K562 (cell line): ENCODE data around the gene TAF8. TPM values are rescaled to one million over a fixed set of nuclear protein-coding genes. Genes with fewer than 3 reads are reported as not detected.
A peak's percentile ranks its signal among the peaks of the same experiment; 100 is the strongest.

Source experiments
- CBX2 ChIP-seq: fragments of 200-600 bp; sonication (generic); IDR thresholded peaks from one replicate; pipeline ENCODE4 v1.6.1; 2012; ENCODE audit warnings: mild to moderate bottlenecking, low read length, inconsistent platforms; ENCODE audit not compliant: insufficient read depth, poor library complexity, severe bottlenecking
- CHD4 ChIP-seq: fragments of 200-600 bp; sonication (generic); IDR thresholded peaks from 3 replicates; pipeline ENCODE4 v1.6.1; 2012; ENCODE audit warnings: low read depth, mild to moderate bottlenecking, mixed read lengths, low read length, inconsistent platforms; ENCODE audit not compliant: insufficient read depth, insufficient replicate concordance, poor library complexity, severe bottlenecking
- EHMT2 ChIP-seq: fragments of 450-650 bp; IDR thresholded peaks from 2 replicates; pipeline ENCODE4 v1.6.1; 2018; ENCODE audit warnings: antibody characterized with exemption
- ERF ChIP-seq: fragments of 450-650 bp; formaldehyde crosslinking; IDR thresholded peaks from 2 replicates; pipeline ENCODE4 v1.4.0; 2020; ENCODE audit warnings: mild to moderate bottlenecking, mixed read lengths
- ESRRB ChIP-seq: fragments of 250-450 bp; sonication (Bioruptor Pico); IDR thresholded peaks from 2 replicates; pipeline ENCODE4 v1.5.0; 2020; ENCODE audit warnings: mild to moderate bottlenecking, moderate library complexity, borderline replicate concordance
- HCFC1 ChIP-seq: IDR thresholded peaks from 2 replicates; pipeline ENCODE4 v1.6.1; 2012; ENCODE audit warnings: low read depth, low read length, improper control_type of control experiment
- NRF1 ChIP-seq, 2 experiments: fragments of 450-650 bp; IDR thresholded peaks in 1 of 2; conservative IDR thresholded peaks in 1 of 2; 2 replicates each; pipeline ENCODE4 v1.6.1; 2014; ENCODE audit warnings: mild to moderate bottlenecking in 2 of 2
- RBBP5 ChIP-seq: fragments of 200-600 bp; sonication (generic); IDR thresholded peaks from 2 replicates; pipeline ENCODE4 v1.6.1; 2012; ENCODE audit warnings: borderline replicate concordance, mild to moderate bottlenecking, low read length, control low read depth, inconsistent platforms; ENCODE audit not compliant: insufficient read depth, poor library complexity, severe bottlenecking
- SNIP1 ChIP-seq: fragments of 450-650 bp; IDR thresholded peaks from 2 replicates; pipeline ENCODE4 v1.7.1; 2017; ENCODE audit warnings: low read depth, mild to moderate bottlenecking
- TCF7L2 ChIP-seq: fragments of 150-350 bp; IDR thresholded peaks from 2 replicates; pipeline ENCODE4 v1.6.1; 2016; ENCODE audit warnings: low read depth, mild to moderate bottlenecking, low read length, moderate library complexity
- TCFL5 ChIP-seq: fragments of 250-450 bp; sonication (Bioruptor Pico); conservative IDR thresholded peaks from 2 replicates; pipeline ENCODE4 v1.6.1; 2021; ENCODE audit warnings: mild to moderate bottlenecking, moderate library complexity, matching md5 sums
- TEAD1 ChIP-seq, 2 experiments: fragments of 450-650 bp in 1 of 2; sonication (generic) in 1 of 2; formaldehyde crosslinking; IDR thresholded peaks; 2 replicates each; pipeline versions ENCODE4 v1.4.0 to v1.8.0; 2020 to 2022; ENCODE audit warnings: mild to moderate bottlenecking in 2 of 2, missing genetic modification reagents in 1 of 2
- U2AF2 ChIP-seq: fragments of 200-400 bp; formaldehyde crosslinking; optimal IDR thresholded peaks from 2 replicates; pipeline ENCODE3; 2017; ENCODE audit warnings: low read depth, mild to moderate bottlenecking, low read length
- ZNF23 ChIP-seq: fragments of 250-450 bp; sonication (Bioruptor Pico); IDR thresholded peaks from 2 replicates; pipeline ENCODE4 v1.4.0; 2020; ENCODE audit warnings: mild to moderate bottlenecking
- ZNF347 ChIP-seq: fragments of 450-650 bp; formaldehyde crosslinking; IDR thresholded peaks from 2 replicates; pipeline ENCODE4 v1.4.0; 2020; ENCODE audit warnings: low read depth, mild to moderate bottlenecking, moderate library complexity
- ZNF707 ChIP-seq: fragments of 250-450 bp; sonication (Bioruptor Pico); conservative IDR thresholded peaks from 2 replicates; pipeline ENCODE4 v1.8.0; 2022; ENCODE audit warnings: inconsistent platforms, mild to moderate bottlenecking, moderate library complexity
- polyA plus RNA-seq, 8 experiments: library from polyadenylated mRNA; depleted of rRNA in 4 of 8; stranded (reverse) in 5 of 8; unstranded in 3 of 8; fragments of >200 nt; fragmentation: Nextera tagmentation in 2 of 8; fragmentation: Illumina TruSeq in 1 of 8; extraction: Ambion mirVana in 2 of 8; extraction: Trizol in 1 of 8; gene quantifications; 2 replicates each; pipeline versions ENCODE4 v1.2.1 to v1.2.3, GENCODE V29; 2011 to 2014; ENCODE audit warnings: inconsistent platforms in 1 of 8, missing spikeins in 1 of 8
- total RNA-seq, 7 experiments: library from RNA; depleted of rRNA in 6 of 7; stranded (reverse); fragments of >200 nt in 6 of 7; fragmentation: Illumina TruSeq in 2 of 7; extraction: Trizol in 2 of 7; gene quantifications; 2 replicates each; pipeline versions ENCODE4 v1.2.1 to v1.2.3, GENCODE V29; 2011 to 2021; ENCODE audit warnings: low replicate concordance in 1 of 7
- TF ChIP-seq, protein P1 (sequence below), 2 experiments: fragments of 450-650 bp; IDR thresholded peaks; 2 replicates each; pipeline ENCODE4 v1.6.1; 2018; ENCODE audit warnings: mild to moderate bottlenecking in 2 of 2, low read depth in 1 of 2; ENCODE audit not compliant: partially characterized antibody in 2 of 2
- TF ChIP-seq, protein P2 (sequence below): sonication (generic); formaldehyde crosslinking; IDR thresholded peaks from 2 replicates; pipeline ENCODE4 v1.8.1; 2023; ENCODE audit warnings: mild to moderate bottlenecking, missing genetic modification reagents, moderate library complexity
- TF ChIP-seq, protein P3 (sequence below): fragments of 250-450 bp; sonication (Bioruptor Pico); IDR thresholded peaks from 2 replicates; pipeline ENCODE4 v1.4.0; 2020; ENCODE audit warnings: borderline replicate concordance
- TF ChIP-seq, protein P4 (sequence below), 2 experiments: fragments of 450-650 bp in 1 of 2; sonication (generic) in 1 of 2; formaldehyde crosslinking; conservative IDR thresholded peaks; 2 replicates each; pipeline versions ENCODE4 v1.4.0 to v1.8.1; 2020 to 2022; ENCODE audit warnings: mild to moderate bottlenecking in 1 of 2, missing genetic modification reagents in 1 of 2

Gene TAF8
- total and polyA plus RNA-seq, 9 of the 15 experiments (the other 6 are each of a cell fraction or from before 2014, with no cell fraction given) = 29.4 to 84.0 (median 52.6) TPM

DNA sequence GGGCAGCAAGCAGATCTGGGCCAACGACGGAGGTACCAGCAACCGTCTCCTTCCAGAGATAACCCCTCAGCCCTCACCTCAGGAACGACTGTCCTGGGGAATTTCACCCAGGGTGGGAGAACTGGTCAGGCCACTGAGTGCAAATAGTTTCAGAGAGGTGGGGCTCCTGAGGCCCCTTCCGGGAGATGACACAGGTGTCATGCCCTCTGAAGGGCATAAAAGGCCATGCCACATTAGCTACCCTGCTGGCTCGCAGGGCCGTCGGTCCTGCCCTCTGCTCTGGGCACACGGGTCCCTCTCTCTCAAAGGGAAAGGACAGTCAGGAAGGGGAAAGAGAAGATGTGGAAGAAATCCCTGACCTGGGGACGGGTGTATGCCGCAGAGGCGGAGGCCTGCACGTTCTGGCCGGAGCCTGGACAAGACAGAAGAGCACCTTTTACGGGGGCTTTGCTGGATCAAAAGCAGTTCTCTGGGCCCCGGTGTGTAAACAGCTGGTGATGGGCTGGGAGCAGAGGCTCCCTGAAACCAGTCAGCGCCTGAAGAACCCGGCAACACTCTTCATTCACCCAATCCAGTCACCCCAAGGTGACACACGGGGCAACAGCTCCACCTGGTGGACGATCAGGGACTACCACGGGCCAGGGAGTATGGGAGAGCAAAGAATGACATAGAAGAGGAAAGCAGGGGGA lies 6.4 kb upstream of the TAF8 start (continued):
- TF ChIP-seq, protein P1, sequence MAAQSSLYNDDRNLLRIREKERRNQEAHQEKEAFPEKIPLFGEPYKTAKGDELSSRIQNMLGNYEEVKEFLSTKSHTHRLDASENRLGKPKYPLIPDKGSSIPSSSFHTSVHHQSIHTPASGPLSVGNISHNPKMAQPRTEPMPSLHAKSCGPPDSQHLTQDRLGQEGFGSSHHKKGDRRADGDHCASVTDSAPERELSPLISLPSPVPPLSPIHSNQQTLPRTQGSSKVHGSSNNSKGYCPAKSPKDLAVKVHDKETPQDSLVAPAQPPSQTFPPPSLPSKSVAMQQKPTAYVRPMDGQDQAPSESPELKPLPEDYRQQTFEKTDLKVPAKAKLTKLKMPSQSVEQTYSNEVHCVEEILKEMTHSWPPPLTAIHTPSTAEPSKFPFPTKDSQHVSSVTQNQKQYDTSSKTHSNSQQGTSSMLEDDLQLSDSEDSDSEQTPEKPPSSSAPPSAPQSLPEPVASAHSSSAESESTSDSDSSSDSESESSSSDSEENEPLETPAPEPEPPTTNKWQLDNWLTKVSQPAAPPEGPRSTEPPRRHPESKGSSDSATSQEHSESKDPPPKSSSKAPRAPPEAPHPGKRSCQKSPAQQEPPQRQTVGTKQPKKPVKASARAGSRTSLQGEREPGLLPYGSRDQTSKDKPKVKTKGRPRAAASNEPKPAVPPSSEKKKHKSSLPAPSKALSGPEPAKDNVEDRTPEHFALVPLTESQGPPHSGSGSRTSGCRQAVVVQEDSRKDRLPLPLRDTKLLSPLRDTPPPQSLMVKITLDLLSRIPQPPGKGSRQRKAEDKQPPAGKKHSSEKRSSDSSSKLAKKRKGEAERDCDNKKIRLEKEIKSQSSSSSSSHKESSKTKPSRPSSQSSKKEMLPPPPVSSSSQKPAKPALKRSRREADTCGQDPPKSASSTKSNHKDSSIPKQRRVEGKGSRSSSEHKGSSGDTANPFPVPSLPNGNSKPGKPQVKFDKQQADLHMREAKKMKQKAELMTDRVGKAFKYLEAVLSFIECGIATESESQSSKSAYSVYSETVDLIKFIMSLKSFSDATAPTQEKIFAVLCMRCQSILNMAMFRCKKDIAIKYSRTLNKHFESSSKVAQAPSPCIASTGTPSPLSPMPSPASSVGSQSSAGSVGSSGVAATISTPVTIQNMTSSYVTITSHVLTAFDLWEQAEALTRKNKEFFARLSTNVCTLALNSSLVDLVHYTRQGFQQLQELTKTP (IDR thresholded peaks at IDR 0.05; ENCODE audit: low read depth in 1 of 2, partially characterized antibody in 2 of 2) = peak in 1 of 2 experiments; percentile 68
- TF ChIP-seq RBBP5 = no peak
- TF ChIP-seq CHD4 = no peak
- TF ChIP-seq EHMT2 = no peak
- TF ChIP-seq HCFC1 = no peak; the same call in 1 of the 2 replicates
- TF ChIP-seq, protein P2, sequence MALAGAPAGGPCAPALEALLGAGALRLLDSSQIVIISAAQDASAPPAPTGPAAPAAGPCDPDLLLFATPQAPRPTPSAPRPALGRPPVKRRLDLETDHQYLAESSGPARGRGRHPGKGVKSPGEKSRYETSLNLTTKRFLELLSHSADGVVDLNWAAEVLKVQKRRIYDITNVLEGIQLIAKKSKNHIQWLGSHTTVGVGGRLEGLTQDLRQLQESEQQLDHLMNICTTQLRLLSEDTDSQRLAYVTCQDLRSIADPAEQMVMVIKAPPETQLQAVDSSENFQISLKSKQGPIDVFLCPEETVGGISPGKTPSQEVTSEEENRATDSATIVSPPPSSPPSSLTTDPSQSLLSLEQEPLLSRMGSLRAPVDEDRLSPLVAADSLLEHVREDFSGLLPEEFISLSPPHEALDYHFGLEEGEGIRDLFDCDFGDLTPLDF (CRISPR knock-in tag) = peak; percentile 86
- TF ChIP-seq TCF7L2 = no peak
- TF ChIP-seq, protein P3, sequence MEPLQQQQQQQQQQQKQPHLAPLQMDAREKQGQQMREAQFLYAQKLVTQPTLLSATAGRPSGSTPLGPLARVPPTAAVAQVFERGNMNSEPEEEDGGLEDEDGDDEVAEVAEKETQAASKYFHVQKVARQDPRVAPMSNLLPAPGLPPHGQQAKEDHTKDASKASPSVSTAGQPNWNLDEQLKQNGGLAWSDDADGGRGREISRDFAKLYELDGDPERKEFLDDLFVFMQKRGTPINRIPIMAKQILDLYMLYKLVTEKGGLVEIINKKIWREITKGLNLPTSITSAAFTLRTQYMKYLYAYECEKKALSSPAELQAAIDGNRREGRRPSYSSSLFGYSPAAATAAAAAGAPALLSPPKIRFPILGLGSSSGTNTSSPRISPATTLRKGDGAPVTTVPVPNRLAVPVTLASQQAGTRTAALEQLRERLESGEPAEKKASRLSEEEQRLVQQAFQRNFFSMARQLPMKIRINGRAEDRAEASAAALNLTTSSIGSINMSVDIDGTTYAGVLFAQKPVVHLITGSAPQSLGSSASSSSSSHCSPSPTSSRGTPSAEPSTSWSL (CRISPR knock-in tag) = no peak
- TF ChIP-seq ZNF23 = no peak
- TF ChIP-seq U2AF2 = no peak
- TF ChIP-seq, protein P4, sequence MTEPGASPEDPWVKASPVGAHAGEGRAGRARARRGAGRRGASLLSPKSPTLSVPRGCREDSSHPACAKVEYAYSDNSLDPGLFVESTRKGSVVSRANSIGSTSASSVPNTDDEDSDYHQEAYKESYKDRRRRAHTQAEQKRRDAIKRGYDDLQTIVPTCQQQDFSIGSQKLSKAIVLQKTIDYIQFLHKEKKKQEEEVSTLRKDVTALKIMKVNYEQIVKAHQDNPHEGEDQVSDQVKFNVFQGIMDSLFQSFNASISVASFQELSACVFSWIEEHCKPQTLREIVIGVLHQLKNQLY (CRISPR knock-in tag; conservative IDR thresholded peaks at IDR 0.05) = no peak
- TF ChIP-seq NRF1 (conservative IDR thresholded peaks at IDR 0.05 in 1 of 2, IDR thresholded peaks at IDR 0.05 in 1 of 2) = no peak
- no peak for TF ChIP-seq SNIP1
- TF ChIP-seq ESRRB (CRISPR knock-in tag) = no peak
- no peak for TF ChIP-seq TEAD1 (CRISPR knock-in tag; IDR thresholded peaks at IDR 0.05)
- no peak for TF ChIP-seq ZNF347
- TF ChIP-seq ZNF707 (CRISPR knock-in tag) = no peak
- no peak for TF ChIP-seq TCFL5 (CRISPR knock-in tag)
- no peak for TF ChIP-seq ERF (CRISPR knock-in tag)
- TF ChIP-seq CBX2 = no peak
